GM12891 (cell line): ENCODE measurements around the gene TMEM151A.

Experiments used
- POLR2A ChIP-seq: IDR thresholded peaks from 2 replicates; pipeline ENCODE4 v1.6.1; 2011; ENCODE audit warnings: low read depth, low read length, control low read depth
- POLR2AphosphoS5 ChIP-seq: IDR thresholded peaks from 2 replicates; pipeline ENCODE4 v1.6.1; 2011; ENCODE audit warnings: low read depth, low read length, control low read depth
- SPI1 ChIP-seq: IDR thresholded peaks from 2 replicates; pipeline ENCODE4 v1.6.1; 2011; ENCODE audit warnings: low read depth, low read length, control low read depth

DNA sequence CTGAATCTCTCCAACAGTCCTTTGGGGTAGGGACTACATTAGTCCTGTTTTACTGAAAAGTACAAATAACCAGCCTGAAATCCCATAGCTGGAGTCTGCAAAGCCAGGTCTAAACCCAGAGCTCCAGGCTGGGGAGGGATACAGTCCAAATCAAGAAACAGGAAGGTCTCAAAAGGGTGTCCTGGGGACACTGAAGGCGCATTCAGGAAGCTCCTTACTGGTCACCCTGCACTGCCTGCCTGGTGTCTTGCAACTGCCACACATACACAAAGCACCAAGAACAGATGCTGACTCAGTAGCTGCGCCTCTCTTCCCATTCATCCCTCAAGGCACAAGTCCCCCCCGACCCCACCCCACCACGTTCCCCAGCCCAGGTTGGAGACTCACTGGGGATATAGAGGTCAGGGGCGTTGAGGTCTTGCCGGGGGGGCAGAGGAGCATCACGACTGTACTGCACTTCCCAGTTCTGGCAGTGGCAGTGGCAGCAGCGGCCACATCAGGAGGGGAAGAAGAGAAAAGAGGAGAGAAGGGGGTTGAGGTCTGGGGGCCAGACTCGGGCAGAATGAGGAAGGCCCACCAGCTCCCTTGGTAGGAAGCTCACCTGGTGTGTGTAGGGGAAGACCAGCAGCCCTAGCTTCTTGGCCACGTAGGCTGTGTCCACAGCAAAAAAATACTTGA lies 4.3 kb upstream of the TMEM151A start:
- TF ChIP-seq POLR2A (no peak), POLR2AphosphoS5 (no peak), SPI1 (no peak)
